Neural progenitor cell (in vitro differentiated cells): ENCODE data around the gene PIK3C3.

ENCODE experiments used
- CTCF ChIP-seq: fragments of 200-600 bp; sonication (generic); IDR thresholded peaks from 2 replicates; pipeline ENCODE4 v1.5.1; 2017; ENCODE audit warnings: antibody characterized with exemption, mild to moderate bottlenecking
- EZH2 ChIP-seq: fragments of 200-600 bp; sonication (generic); IDR thresholded peaks from 2 replicates; pipeline ENCODE4 v1.6.1; 2017; ENCODE audit warnings: antibody characterized with exemption, mild to moderate bottlenecking, moderate library complexity
- EZH2phosphoT487 ChIP-seq: fragments of 200-600 bp; sonication (generic); IDR thresholded peaks from 2 replicates; pipeline ENCODE4 v1.6.1; 2017; ENCODE audit warnings: antibody characterized with exemption

GRCh38 chr18:41975284-41975683 is 20.2 kb downstream of the PIK3C3 start:
- no peak for TF ChIP-seq CTCF
- no peak for TF ChIP-seq EZH2
- no peak for TF ChIP-seq EZH2phosphoT487
